Body of pancreas (tissue), 4 donors: ENCODE data around the gene ITGA8.

Source experiments
- POLR2A ChIP-seq, 3 donors: fragments of 450-650 bp; IDR thresholded peaks; one replicate each; pipeline ENCODE4 v1.6.1; 2016; ENCODE audit warnings: antibody characterized with exemption in 3 of 3, mild to moderate bottlenecking in 2 of 3
- TF ChIP-seq, protein P1 (sequence below), 7 experiments: fragments of 450-650 bp in 4 of 7; fragments of 200-600 bp in 3 of 7; sonication (generic) in 3 of 7; IDR thresholded peaks; one replicate each; pipeline ENCODE4 v1.5.1; 2016 to 2019; ENCODE audit warnings: antibody characterized with exemption in 7 of 7

DNA sequence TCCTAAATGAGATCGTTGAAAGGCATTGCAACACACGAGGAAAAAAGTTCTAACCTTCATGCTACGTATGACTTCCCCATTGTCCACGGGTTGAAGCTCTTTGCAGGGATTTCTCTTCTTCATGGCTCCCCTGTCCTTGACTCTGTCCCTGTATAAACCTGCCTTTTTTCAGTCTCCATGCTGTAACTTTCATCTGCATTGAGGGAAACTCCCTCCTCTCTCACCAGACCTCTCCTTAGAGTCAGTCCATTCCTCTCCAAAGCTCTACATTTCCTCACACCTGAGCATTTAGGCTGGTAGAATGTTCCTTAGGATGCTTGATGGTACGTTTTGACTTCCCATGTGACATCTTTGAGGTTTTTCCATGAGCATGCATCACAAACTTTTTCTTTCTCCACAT is 214.4 kb downstream of the ITGA8 start:
- TF ChIP-seq, protein P1, sequence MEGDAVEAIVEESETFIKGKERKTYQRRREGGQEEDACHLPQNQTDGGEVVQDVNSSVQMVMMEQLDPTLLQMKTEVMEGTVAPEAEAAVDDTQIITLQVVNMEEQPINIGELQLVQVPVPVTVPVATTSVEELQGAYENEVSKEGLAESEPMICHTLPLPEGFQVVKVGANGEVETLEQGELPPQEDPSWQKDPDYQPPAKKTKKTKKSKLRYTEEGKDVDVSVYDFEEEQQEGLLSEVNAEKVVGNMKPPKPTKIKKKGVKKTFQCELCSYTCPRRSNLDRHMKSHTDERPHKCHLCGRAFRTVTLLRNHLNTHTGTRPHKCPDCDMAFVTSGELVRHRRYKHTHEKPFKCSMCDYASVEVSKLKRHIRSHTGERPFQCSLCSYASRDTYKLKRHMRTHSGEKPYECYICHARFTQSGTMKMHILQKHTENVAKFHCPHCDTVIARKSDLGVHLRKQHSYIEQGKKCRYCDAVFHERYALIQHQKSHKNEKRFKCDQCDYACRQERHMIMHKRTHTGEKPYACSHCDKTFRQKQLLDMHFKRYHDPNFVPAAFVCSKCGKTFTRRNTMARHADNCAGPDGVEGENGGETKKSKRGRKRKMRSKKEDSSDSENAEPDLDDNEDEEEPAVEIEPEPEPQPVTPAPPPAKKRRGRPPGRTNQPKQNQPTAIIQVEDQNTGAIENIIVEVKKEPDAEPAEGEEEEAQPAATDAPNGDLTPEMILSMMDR (IDR thresholded peaks at IDR 0.05) = no peak
- no peak for TF ChIP-seq POLR2A (IDR thresholded peaks at IDR 0.05)
